Endothelial cell of umbilical vein (primary cell): ENCODE measurements around the gene RRP36.

ENCODE experiments used
- CTCF ChIP-seq, 2 donors: IDR thresholded peaks; 1 replicate in 1 of 2; 2 replicates in 1 of 2; pipeline ENCODE4 v1.5.1; 2011; ENCODE audit warnings: low read length in 2 of 2, mild to moderate bottlenecking in 2 of 2, moderate library complexity in 2 of 2, control low read depth in 1 of 2, inconsistent platforms in 1 of 2, low read depth in 1 of 2; ENCODE audit not compliant: insufficient read depth in 1 of 2; ENCODE audit errors: extremely low read depth in 1 of 2
- EZH2 ChIP-seq: IDR thresholded peaks from 2 replicates; pipeline ENCODE4 v1.6.1; 2012; ENCODE audit warnings: borderline replicate concordance, low read depth, mild to moderate bottlenecking, moderate library complexity, low read length, inconsistent platforms; ENCODE audit not compliant: severe bottlenecking
- GATA2 ChIP-seq: IDR thresholded peaks from 2 replicates; pipeline ENCODE4 v1.7.0; 2011; ENCODE audit warnings: low read depth, mild to moderate bottlenecking, moderate library complexity, mixed read lengths, low read length; ENCODE audit not compliant: insufficient read length, insufficient read depth
- MAX ChIP-seq: IDR thresholded peaks from 2 replicates; pipeline ENCODE4 v1.6.1; 2011; ENCODE audit not compliant: insufficient read depth, insufficient read length
- POLR2AphosphoS5 ChIP-seq: IDR thresholded peaks from 2 replicates; pipeline ENCODE4 v1.6.1; 2012; ENCODE audit warnings: low read depth, mild to moderate bottlenecking, control low read depth, low read length, moderate library complexity; ENCODE audit not compliant: insufficient read depth

DNA sequence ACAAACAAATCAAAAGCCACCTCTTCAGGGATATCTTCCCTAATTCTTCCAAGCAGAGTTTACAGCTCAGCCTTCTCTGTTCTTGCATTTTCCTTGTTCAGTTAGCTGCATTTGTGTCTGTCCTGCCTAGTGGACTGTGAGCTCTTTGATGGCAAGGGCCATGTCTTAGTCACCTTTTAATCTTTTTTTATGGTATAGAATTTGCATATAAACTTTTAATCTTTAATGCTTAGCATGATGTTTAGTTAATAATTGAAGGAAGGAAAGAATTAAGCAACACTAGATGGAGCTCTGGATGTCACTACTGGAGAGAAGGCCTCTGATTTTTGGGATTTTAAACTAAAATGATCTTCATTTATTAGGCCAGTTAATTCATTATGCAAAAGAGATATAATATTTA lies 24.9 kb upstream of the RRP36 start:
- TF ChIP-seq CTCF (IDR thresholded peaks at IDR 0.05; ENCODE audit: extremely low read depth in 1 of 2, insufficient read depth in 1 of 2, low read depth in 1 of 2, low read length in 2 of 2) (no peak), EZH2 (no peak), MAX (no peak), POLR2AphosphoS5 (no peak), GATA2 (no peak)
